Neutrophil (primary cell): ENCODE data around the gene ZNF385C.

ENCODE experiments used
- H3K27ac ChIP-seq: fragments of 200-600 bp; sonication (generic); 2 replicates; pipeline ENCODE4 v1.5.1; 2016; ENCODE audit warnings: mild to moderate bottlenecking, moderate library complexity
- H3K27me3 ChIP-seq: fragments of 200-600 bp; sonication (generic); 2 replicates; pipeline ENCODE4 v1.6.0; 2016; ENCODE audit warnings: mild to moderate bottlenecking
- H3K36me3 ChIP-seq: fragments of 200-600 bp; sonication (generic); 2 replicates; pipeline ENCODE4 v1.5.1; 2017
- H3K4me1 ChIP-seq, 2 experiments: fragments of 200-600 bp in 1 of 2; sonication (generic) in 1 of 2; 1 replicate in 1 of 2; 2 replicates in 1 of 2; pipeline versions ENCODE4 v1.5.1 to v1.6.1; 2013 to 2016; ENCODE audit warnings: low read depth in 1 of 2, low read length in 1 of 2, mild to moderate bottlenecking in 1 of 2, moderate library complexity in 1 of 2; ENCODE audit not compliant: control insufficient read depth in 1 of 2, insufficient read depth in 1 of 2
- H3K4me3 ChIP-seq, 2 experiments: fragments of 200-600 bp in 1 of 2; sonication (generic) in 1 of 2; 1 replicate in 1 of 2; 2 replicates in 1 of 2; pipeline ENCODE4 v1.5.1; 2013 to 2016; ENCODE audit warnings: low read depth in 1 of 2, low read length in 1 of 2, mild to moderate bottlenecking in 1 of 2, moderate library complexity in 1 of 2
- H3K9me3 ChIP-seq: fragments of 200-600 bp; sonication (generic); 2 replicates; pipeline ENCODE4 v1.5.1; 2016
- TF ChIP-seq, protein P1 (sequence below): fragments of 200-600 bp; sonication (generic); IDR thresholded peaks from 2 replicates; pipeline ENCODE4 v1.5.1; 2016; ENCODE audit warnings: antibody characterized with exemption

The ZNF385C gene

DNA sequence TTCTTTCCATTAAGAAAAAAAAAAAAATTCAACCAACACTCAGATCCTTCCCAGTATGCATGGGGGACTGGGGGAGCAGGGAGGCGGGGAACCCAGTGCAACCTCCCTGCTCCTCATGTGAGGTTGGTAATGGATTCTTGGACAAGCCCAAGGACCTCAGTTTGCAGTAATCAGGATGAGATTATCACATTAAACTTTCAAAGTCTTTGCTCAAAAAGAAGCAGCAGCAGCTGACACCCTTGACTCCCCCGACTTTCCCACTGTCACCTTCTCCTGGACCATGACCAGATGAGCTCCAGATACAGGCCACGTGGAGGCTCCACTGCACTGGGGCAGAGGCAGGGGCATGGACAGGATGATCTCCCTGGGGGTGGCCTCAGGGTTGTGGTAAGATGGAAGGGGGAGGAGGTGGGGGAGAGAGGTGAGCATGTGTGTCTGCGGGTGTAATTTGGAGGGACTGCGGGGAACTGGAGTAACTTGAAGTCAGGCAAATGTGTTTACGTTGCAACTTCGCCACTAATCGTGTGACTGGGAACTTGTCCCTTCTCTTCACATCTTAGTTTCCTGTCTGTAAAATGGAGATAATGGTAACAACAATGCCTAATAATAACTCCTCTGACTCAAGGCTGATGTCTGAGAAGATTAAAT, 19.8 kb downstream of the ZNF385C start:
- H3K27ac ChIP-seq: no peak overlapping the region
- no peaks in the 10 kb centered on the region for H3K9me3 ChIP-seq
- TF ChIP-seq, protein P1, sequence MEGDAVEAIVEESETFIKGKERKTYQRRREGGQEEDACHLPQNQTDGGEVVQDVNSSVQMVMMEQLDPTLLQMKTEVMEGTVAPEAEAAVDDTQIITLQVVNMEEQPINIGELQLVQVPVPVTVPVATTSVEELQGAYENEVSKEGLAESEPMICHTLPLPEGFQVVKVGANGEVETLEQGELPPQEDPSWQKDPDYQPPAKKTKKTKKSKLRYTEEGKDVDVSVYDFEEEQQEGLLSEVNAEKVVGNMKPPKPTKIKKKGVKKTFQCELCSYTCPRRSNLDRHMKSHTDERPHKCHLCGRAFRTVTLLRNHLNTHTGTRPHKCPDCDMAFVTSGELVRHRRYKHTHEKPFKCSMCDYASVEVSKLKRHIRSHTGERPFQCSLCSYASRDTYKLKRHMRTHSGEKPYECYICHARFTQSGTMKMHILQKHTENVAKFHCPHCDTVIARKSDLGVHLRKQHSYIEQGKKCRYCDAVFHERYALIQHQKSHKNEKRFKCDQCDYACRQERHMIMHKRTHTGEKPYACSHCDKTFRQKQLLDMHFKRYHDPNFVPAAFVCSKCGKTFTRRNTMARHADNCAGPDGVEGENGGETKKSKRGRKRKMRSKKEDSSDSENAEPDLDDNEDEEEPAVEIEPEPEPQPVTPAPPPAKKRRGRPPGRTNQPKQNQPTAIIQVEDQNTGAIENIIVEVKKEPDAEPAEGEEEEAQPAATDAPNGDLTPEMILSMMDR: no peak
- no peaks in the 10 kb centered on the region for H3K36me3 ChIP-seq
- no peak overlapping the region for H3K4me3 ChIP-seq
- no peaks in the 10 kb centered on the region for H3K4me1 ChIP-seq
- H3K27me3 ChIP-seq: peaks cover 19% of the 10 kb centered on the region

DNA sequence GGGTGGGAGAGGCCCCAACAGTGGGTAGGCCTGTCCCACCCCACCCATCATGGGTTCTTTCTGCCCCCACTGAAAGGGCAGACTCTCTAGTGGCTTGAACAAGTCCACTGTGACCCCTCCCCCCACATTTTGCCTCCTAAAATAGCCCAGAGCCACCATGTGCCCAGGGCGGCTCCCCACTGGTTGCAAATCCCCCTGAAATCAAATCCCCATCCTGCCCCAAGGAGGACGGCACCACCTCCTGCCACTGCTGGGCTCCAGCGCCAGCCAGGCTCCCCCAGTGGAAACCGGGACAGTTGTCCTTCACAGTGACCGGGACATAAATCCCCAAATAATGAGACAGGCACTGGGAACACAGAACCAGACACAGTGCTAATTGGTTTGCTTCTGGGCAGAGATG, 20.5 kb downstream of the ZNF385C start:
- peaks cover 26% of the 10 kb centered on the region for H3K27me3 ChIP-seq
- no peaks in the 10 kb centered on the region for H3K36me3 ChIP-seq
- H3K4me3 ChIP-seq: no peak overlapping the region
- TF ChIP-seq, protein P1: no peak
- H3K9me3 ChIP-seq: no peaks in the 10 kb centered on the region
- no peak overlapping the region for H3K27ac ChIP-seq
- peaks cover 0 to 2% of the 10 kb centered on the region in 2 experiments for H3K4me1 ChIP-seq

DNA sequence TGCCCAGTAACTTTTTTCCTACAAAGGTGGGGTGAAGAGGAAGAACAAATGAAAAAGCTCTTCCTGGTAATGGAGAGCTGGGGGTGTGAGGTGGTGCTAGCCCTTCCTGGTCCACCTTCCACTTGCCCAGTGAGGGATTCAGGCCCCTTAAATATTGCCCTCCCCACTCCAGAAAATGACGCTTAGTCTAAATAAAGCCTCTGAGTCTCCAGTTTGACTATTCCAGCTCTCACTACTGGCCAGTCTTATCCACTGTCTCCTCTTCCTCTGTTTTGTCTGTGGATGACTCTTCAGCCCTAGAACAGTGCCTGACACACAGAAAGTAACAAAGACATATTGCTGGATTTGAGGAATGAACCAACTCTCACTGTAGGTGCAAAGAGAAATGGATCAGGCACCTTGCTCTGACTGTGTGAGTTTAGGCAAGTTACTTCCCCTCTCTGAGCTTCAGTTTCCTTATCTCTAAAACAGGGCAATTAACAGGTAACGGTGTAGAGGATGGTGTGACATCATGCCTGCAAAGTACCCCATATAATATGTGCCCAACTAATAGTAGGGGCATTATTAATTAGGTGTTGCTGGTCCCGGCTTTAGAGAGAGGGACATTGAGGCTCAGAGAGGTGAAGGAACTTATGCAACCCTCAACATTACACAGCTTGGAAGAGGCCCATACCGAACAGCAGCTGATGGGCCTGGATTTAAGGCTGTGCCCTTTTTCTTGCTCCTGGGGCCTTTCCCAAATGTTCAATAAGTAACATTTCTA, 21.3 kb downstream of the ZNF385C start:
- Histone ChIP-seq H3K9me3 (no peaks in the 10 kb centered on the region), H3K27ac (no peak overlapping the region), H3K4me1 (peaks cover 0 to 10% of the 10 kb centered on the region in 2 experiments), H3K36me3 (no peaks in the 10 kb centered on the region), H3K27me3 (peaks cover 34% of the 10 kb centered on the region), H3K4me3 (no peak overlapping the region)
- TF ChIP-seq, protein P1: no peak

DNA sequence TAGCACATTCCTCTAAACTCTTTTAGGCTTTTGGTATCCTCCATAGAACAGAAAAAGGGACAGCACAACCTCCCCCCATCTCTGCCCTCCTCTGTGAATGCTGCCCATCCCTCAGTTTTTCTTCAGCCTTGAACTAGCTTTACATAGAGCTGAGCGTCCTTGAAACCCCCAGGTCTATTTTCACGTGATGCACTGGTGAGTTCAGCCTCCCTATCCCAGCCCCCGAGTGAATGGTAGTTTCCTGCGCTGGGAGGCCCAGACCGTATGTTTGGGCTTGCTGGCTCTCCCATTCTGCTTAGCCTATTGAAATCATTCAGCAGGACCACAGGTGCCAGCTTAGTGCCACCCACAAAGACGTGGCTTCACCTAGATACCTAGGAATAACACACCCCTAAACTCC, 22.5 kb downstream of the ZNF385C start:
- Histone ChIP-seq H3K36me3 (no peaks in the 10 kb centered on the region), H3K4me1 (peaks cover 0 to 11% of the 10 kb centered on the region in 2 experiments), H3K27me3 (peaks cover 46% of the 10 kb centered on the region), H3K4me3 (no peak overlapping the region), H3K27ac (no peak overlapping the region), H3K9me3 (no peaks in the 10 kb centered on the region)
- TF ChIP-seq, protein P1: no peak

DNA sequence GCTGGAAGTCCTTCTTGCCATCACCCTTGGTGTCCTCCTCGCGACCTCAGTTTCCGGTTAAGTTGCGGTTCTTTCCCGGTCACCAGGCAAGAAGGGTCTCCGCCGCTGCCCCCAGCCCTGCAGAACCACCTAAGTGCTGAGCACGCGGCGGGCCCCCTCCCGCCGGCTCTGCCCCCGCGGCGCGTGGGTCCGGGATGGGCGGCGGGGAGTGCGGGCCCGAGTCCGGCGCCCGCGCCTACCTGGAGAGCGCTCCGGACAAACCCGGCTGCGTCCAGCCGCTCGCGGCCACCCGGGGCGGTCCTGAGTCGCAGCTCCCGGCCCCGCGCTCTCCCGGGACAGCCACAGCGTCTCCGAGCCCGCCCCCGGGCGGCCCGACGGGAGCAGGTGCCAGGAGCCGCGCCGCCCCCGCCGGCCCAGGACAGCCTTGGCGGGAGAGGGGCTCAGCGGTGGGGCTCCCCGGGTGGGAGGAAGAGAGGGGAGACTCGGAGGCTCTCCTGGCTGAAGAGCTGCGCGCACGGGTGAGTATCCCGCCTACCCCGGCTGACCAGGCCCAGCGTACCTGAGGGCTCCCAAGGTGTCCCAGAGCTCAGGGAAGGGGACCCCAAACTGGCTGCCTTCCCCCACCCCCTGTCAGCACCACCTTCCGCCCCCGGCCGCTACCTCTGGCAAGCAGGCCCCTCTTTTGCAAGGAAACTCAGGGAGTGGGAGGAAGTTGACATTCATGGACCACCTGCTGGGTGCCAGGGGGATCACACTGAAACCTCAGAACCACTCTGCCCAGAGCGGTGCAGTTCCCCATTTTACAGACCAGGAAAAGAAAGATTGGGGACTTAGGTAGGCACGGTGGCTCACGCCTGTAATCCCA, 25.7 kb downstream of the ZNF385C start:
- Histone ChIP-seq H3K27me3 (peaks cover 49% of the 10 kb centered on the region), H3K4me1 (peaks cover 0 to 11% of the 10 kb centered on the region in 2 experiments), H3K27ac (no peak overlapping the region), H3K36me3 (no peaks in the 10 kb centered on the region), H3K9me3 (no peaks in the 10 kb centered on the region), H3K4me3 (no peak overlapping the region)
- TF ChIP-seq, protein P1: no peak
